HepG2 (cell line): ENCODE data around the gene CAPN8. TPM values are rescaled to one million over a fixed set of nuclear protein-coding genes. Genes with fewer than 3 reads are reported as not detected.

ENCODE experiments used
- AGO1 ChIP-seq: fragments of 200-400 bp; formaldehyde crosslinking; IDR thresholded peaks from 2 replicates; pipeline ENCODE4 v1.6.1; 2017; ENCODE audit warnings: mild to moderate bottlenecking, low read depth, low read length, moderate library complexity; ENCODE audit not compliant: poor library complexity, severe bottlenecking
- BCLAF1 ChIP-seq: fragments of 450-650 bp; IDR thresholded peaks from 2 replicates; pipeline ENCODE4 v1.6.1; 2017; ENCODE audit warnings: mild to moderate bottlenecking
- CENPBD1 ChIP-seq: sonication (generic); formaldehyde crosslinking; IDR thresholded peaks from 2 replicates; pipeline ENCODE4 v1.8.0; 2022; ENCODE audit warnings: missing genetic modification reagents, low read depth, mild to moderate bottlenecking, borderline replicate concordance
- CREB1 ChIP-seq, 2 experiments: fragments of 450-650 bp in 1 of 2; IDR thresholded peaks; 2 replicates each; pipeline ENCODE4 v1.6.1; 2016 to 2017; ENCODE audit warnings: control low read depth in 1 of 2, mild to moderate bottlenecking in 1 of 2, missing compliant biosample characterization in 1 of 2, missing genetic modification characterization in 1 of 2
- GABPA ChIP-seq, 2 experiments: IDR thresholded peaks; 2 replicates each; pipeline ENCODE4 v1.6.1; 2011 to 2016; ENCODE audit warnings: low read depth in 2 of 2, low read length in 1 of 2, missing biosample characterization in 1 of 2, missing genetic modification characterization in 1 of 2
- GATAD2A ChIP-seq: IDR thresholded peaks from 2 replicates; pipeline ENCODE4 v1.6.1; 2016
- HNF1B ChIP-seq: sonication (generic); formaldehyde crosslinking; IDR thresholded peaks from 2 replicates; pipeline ENCODE4 v1.5.1; 2020; ENCODE audit warnings: mild to moderate bottlenecking, moderate library complexity, missing genetic modification reagents
- KDM6A ChIP-seq: IDR thresholded peaks from 2 replicates; pipeline ENCODE4 v1.6.1; 2016; ENCODE audit warnings: low read depth
- MAFK ChIP-seq, 2 experiments: IDR thresholded peaks in 1 of 2; conservative IDR thresholded peaks in 1 of 2; 2 replicates each; pipeline ENCODE4 v1.6.1; 2011; ENCODE audit warnings: improper control_type of control experiment in 2 of 2, low read length in 2 of 2
- NFE2L1 ChIP-seq: sonication (generic); formaldehyde crosslinking; IDR thresholded peaks from 2 replicates; pipeline ENCODE4 v1.4.0; 2020; ENCODE audit warnings: missing genetic modification reagents, mild to moderate bottlenecking, borderline replicate concordance
- NFRKB ChIP-seq: fragments of 450-650 bp; IDR thresholded peaks from 2 replicates; pipeline ENCODE4 v1.6.1; 2017
- PPARG ChIP-seq: conservative IDR thresholded peaks from 2 replicates; pipeline ENCODE4 v1.6.1; 2016; ENCODE audit warnings: missing biosample characterization, missing genetic modification reagents
- PRPF4 ChIP-seq: fragments of 200-400 bp; formaldehyde crosslinking; IDR thresholded peaks from 2 replicates; pipeline ENCODE4 v1.6.1; 2016; ENCODE audit warnings: low read length, low read depth; ENCODE audit not compliant: poor library complexity, severe bottlenecking
- TBL1XR1 ChIP-seq: fragments of 150-350 bp; IDR thresholded peaks from 2 replicates; pipeline ENCODE4 v1.6.1; 2014; ENCODE audit warnings: borderline replicate concordance, low read length; ENCODE audit not compliant: partially characterized antibody
- U2AF1 ChIP-seq: fragments of 200-400 bp; formaldehyde crosslinking; optimal IDR thresholded peaks from 2 replicates; pipeline ENCODE3; 2017; ENCODE audit warnings: mild to moderate bottlenecking, low read depth, low read length
- ZBTB14 ChIP-seq: sonication (generic); formaldehyde crosslinking; IDR thresholded peaks from 2 replicates; pipeline ENCODE4 v1.4.0; 2020; ENCODE audit warnings: missing genetic modification reagents
- ZBTB34 ChIP-seq: sonication (generic); formaldehyde crosslinking; IDR thresholded peaks from 2 replicates; pipeline ENCODE4 v1.8.0; 2022; ENCODE audit warnings: mild to moderate bottlenecking, missing genetic modification reagents
- ZNF33B ChIP-seq: sonication (generic); formaldehyde crosslinking; IDR thresholded peaks from 2 replicates; pipeline ENCODE4 v1.5.1; 2020; ENCODE audit warnings: mild to moderate bottlenecking, missing genetic modification reagents
- ZNF343 ChIP-seq: sonication (generic); formaldehyde crosslinking; IDR thresholded peaks from 2 replicates; pipeline ENCODE4 v1.4.0; 2020; ENCODE audit warnings: mild to moderate bottlenecking, missing genetic modification reagents
- ZNF570 ChIP-seq: sonication (generic); formaldehyde crosslinking; IDR thresholded peaks from 2 replicates; pipeline ENCODE4 v1.4.0; 2020; ENCODE audit warnings: mild to moderate bottlenecking, missing genetic modification reagents, borderline replicate concordance
- ZNF614 ChIP-seq: IDR thresholded peaks from 2 replicates; pipeline ENCODE4 v1.6.1; 2018; ENCODE audit warnings: missing biosample characterization, missing genetic modification reagents, inconsistent platforms, borderline replicate concordance
- ZNF660 ChIP-seq: sonication (generic); formaldehyde crosslinking; IDR thresholded peaks from 2 replicates; pipeline ENCODE4 v1.5.1; 2020; ENCODE audit warnings: mild to moderate bottlenecking, low read depth, missing genetic modification reagents, borderline replicate concordance
- ZNF75D ChIP-seq: sonication (generic); formaldehyde crosslinking; IDR thresholded peaks from 2 replicates; pipeline ENCODE4 v1.8.1; 2023; ENCODE audit warnings: missing genetic modification reagents, mild to moderate bottlenecking, borderline replicate concordance
- ZNF792 ChIP-seq: IDR thresholded peaks from 2 replicates; pipeline ENCODE4 v1.6.1; 2016
- polyA plus RNA-seq, 8 experiments: library from polyadenylated mRNA; depleted of rRNA in 3 of 8; stranded (reverse) in 7 of 8; unstranded in 1 of 8; fragments of >200 nt; fragmentation: Illumina TruSeq in 4 of 8; extraction: Trizol in 4 of 8; gene quantifications; 2 replicates each; pipeline versions ENCODE4 v1.2.1 to v1.2.3, GENCODE V29; 2011 to 2016; ENCODE audit warnings: low read depth in 4 of 8, missing spikeins in 1 of 8, mixed read lengths in 1 of 8; ENCODE audit not compliant: insufficient read depth in 1 of 8
- total RNA-seq, 5 experiments: library from RNA; depleted of rRNA; stranded (reverse); fragments of >200 nt; fragmentation: Illumina TruSeq; extraction: Trizol; gene quantifications; 2 replicates each; pipeline ENCODE4 v1.2.3, GENCODE V29; 2016; ENCODE audit warnings: low read depth in 1 of 5

CAPN8 gene
- total and polyA plus RNA-seq, 2 of the 13 experiments (the other 11 are each of a cell fraction or from before 2014, with no cell fraction given) = 0.20 to 0.25 TPM

- peak; percentile 68; the same call in 1 of the 2 replicates for TF ChIP-seq ZBTB34
- no peak for TF ChIP-seq HNF1B (CRISPR knock-in tag)
- no peak for TF ChIP-seq ZNF614
- no peak for TF ChIP-seq ZNF660 (CRISPR knock-in tag)
- no peak for TF ChIP-seq CENPBD1 (CRISPR knock-in tag)
- TF ChIP-seq U2AF1 = no peak
- no peak for TF ChIP-seq ZBTB14 (CRISPR knock-in tag)
- no peak for TF ChIP-seq PRPF4
- no peak for TF ChIP-seq CREB1 (IDR thresholded peaks at IDR 0.05)
- no peak for TF ChIP-seq CREB1 (CRISPR knock-in tag; IDR thresholded peaks at IDR 0.05)
- TF ChIP-seq NFRKB = no peak
- no peak for TF ChIP-seq ZNF343
- TF ChIP-seq BCLAF1 = no peak
- TF ChIP-seq TBL1XR1 = no peak
- TF ChIP-seq MAFK (conservative IDR thresholded peaks at IDR 0.05 in 1 of 2, IDR thresholded peaks at IDR 0.05 in 1 of 2; ENCODE audit: low read length in 2 of 2) = no peak
- TF ChIP-seq PPARG (CRISPR knock-in tag) = peak; percentile 49; the same call in 1 of the 2 replicates
- TF ChIP-seq NFE2L1 (CRISPR knock-in tag) = no peak
- no peak for TF ChIP-seq ZNF570 (CRISPR knock-in tag)
- TF ChIP-seq ZNF75D = no peak
- TF ChIP-seq GATAD2A (CRISPR knock-in tag) = peak; percentile 45; the same call in 1 of the 2 replicates
- no peak for TF ChIP-seq ZNF33B
- no peak for TF ChIP-seq ZNF792 (CRISPR knock-in tag)
- TF ChIP-seq KDM6A (CRISPR knock-in tag) = 0 out of 2 replicates have a peak, but pooled peaks have one; percentile 56
- no peak for TF ChIP-seq GABPA (IDR thresholded peaks at IDR 0.05; ENCODE audit: low read depth, low read length)
- TF ChIP-seq GABPA (CRISPR knock-in tag; IDR thresholded peaks at IDR 0.05; ENCODE audit: low read depth) = no peak
- no peak for TF ChIP-seq AGO1
These were observed 44.2 kb downstream of the CAPN8 start (continued) for GRCh38 chr1:223621312-223621734.
